Neural progenitor cell (in vitro differentiated cells): Measurements from ENCODE around the gene FTH1. TPM values are rescaled to one million over a fixed set of nuclear protein-coding genes. Genes with fewer than 3 reads are reported as not detected.

ENCODE experiments used
- DNase-seq: peaks from one replicate; pipeline ENCODE4 v3.0.0-alpha.2; 2016; ENCODE audit warnings: low spot score
- H2AFZ ChIP-seq: fragments of 200-600 bp; sonication (generic); replicated peaks from 2 replicates; pipeline ENCODE4 v1.6.1; 2016; ENCODE audit warnings: antibody characterized with exemption
- H3F3A ChIP-seq: fragments of 200-600 bp; sonication (generic); 2 replicates; pipeline ENCODE4 v1.6.1; 2016; ENCODE audit warnings: antibody characterized with exemption, low read depth
- H3K27ac ChIP-seq: fragments of 200-600 bp; sonication (generic); 2 replicates; pipeline ENCODE4 v1.5.1; 2016; ENCODE audit warnings: mild to moderate bottlenecking
- H3K27me3 ChIP-seq: fragments of 200-600 bp; sonication (generic); 2 replicates; pipeline ENCODE4 v1.6.1; 2016; ENCODE audit warnings: mild to moderate bottlenecking, moderate library complexity
- H3K36me3 ChIP-seq: fragments of 200-600 bp; sonication (generic); 2 replicates; pipeline ENCODE4 v1.5.1; 2016
- H3K4me1 ChIP-seq: fragments of 200-600 bp; sonication (generic); 2 replicates; pipeline ENCODE4 v1.6.1; 2016; ENCODE audit warnings: mixed run types
- H3K4me2 ChIP-seq: fragments of 200-600 bp; sonication (generic); 2 replicates; pipeline ENCODE4 v1.6.1; 2016
- H3K4me3 ChIP-seq: fragments of 200-600 bp; sonication (generic); 2 replicates; pipeline ENCODE4 v1.5.1; 2016
- H3K79me2 ChIP-seq: fragments of 200-600 bp; sonication (generic); 2 replicates; pipeline ENCODE4 v1.6.1; 2016; ENCODE audit warnings: low read depth
- H3K9ac ChIP-seq: fragments of 200-600 bp; sonication (generic); 2 replicates; pipeline ENCODE4 v1.6.1; 2016
- H3K9me3 ChIP-seq: fragments of 200-600 bp; sonication (generic); 2 replicates; pipeline ENCODE4 v1.5.1; 2016; ENCODE audit warnings: low read depth
- H4K20me1 ChIP-seq: fragments of 200-600 bp; sonication (generic); 2 replicates; pipeline ENCODE4 v1.6.1; 2016; ENCODE audit warnings: low read depth
- H3K27ac Mint-ChIP-seq: 3 replicates; pipeline ENCODE4 v1.8.0; 2021; ENCODE audit warnings: mixed read lengths
- H3K27me3 Mint-ChIP-seq: 2 replicates; pipeline ENCODE4 v1.8.0; 2022; ENCODE audit warnings: low read depth, mild to moderate bottlenecking, inconsistent platforms, moderate library complexity, mixed read lengths; ENCODE audit not compliant: insufficient read depth
- H3K36me3 Mint-ChIP-seq: 3 replicates; pipeline ENCODE4 v1.8.0; 2021; ENCODE audit warnings: mixed read lengths
- H3K4me1 Mint-ChIP-seq: 3 replicates; pipeline ENCODE4 v1.8.0; 2021; ENCODE audit warnings: mixed read lengths
- H3K4me3 Mint-ChIP-seq: 3 replicates; pipeline ENCODE4 v1.8.0; 2021; ENCODE audit warnings: mild to moderate bottlenecking, moderate library complexity, mixed read lengths
- H3K9me3 Mint-ChIP-seq: 3 replicates; pipeline ENCODE4 v1.8.0; 2020; ENCODE audit warnings: mixed read lengths
- CTCF ChIP-seq: fragments of 200-600 bp; sonication (generic); IDR thresholded peaks from 2 replicates; pipeline ENCODE4 v1.5.1; 2017; ENCODE audit warnings: antibody characterized with exemption, mild to moderate bottlenecking
- EZH2 ChIP-seq: fragments of 200-600 bp; sonication (generic); IDR thresholded peaks from 2 replicates; pipeline ENCODE4 v1.6.1; 2017; ENCODE audit warnings: antibody characterized with exemption, mild to moderate bottlenecking, moderate library complexity
- EZH2phosphoT487 ChIP-seq: fragments of 200-600 bp; sonication (generic); IDR thresholded peaks from 2 replicates; pipeline ENCODE4 v1.6.1; 2017; ENCODE audit warnings: antibody characterized with exemption
- total RNA-seq: library from RNA; depleted of rRNA; stranded (reverse); fragments of >200 nt; gene quantifications from 2 replicates; pipeline ENCODE4 v1.2.3, GENCODE V29; 2015; ENCODE audit warnings: low replicate concordance

Gene FTH1
- total RNA-seq, 1 donor from 2014 or later, result 846 TPM

GRCh38 chr11:61963282-61964057, 4.0 kb downstream of the FTH1 start:
- Histone ChIP-seq H4K20me1 (peaks cover 37% of the 10 kb centered on the region), H2AFZ (no peak overlapping the region), H3K36me3 (peaks cover 14% of the 10 kb centered on the region), H3K4me1 (peaks cover 12% of the 10 kb centered on the region), H3K79me2 (peaks cover 39% of the 10 kb centered on the region), H3K4me2 (no peak overlapping the region), H3K4me3 (no peak overlapping the region), H3K27ac (no peak overlapping the region), H3K9ac (no peak overlapping the region), H3K9me3 (no peaks in the 10 kb centered on the region), H3F3A (peaks cover 46% of the 10 kb centered on the region), H3K27me3 (no peaks in the 10 kb centered on the region)
- Mint-ChIP-seq H3K36me3 (peaks cover 28% of the 10 kb centered on the region), H3K9me3 (no peaks in the 10 kb centered on the region), H3K27me3 (peaks cover 15% of the 10 kb centered on the region), H3K27ac (no peak overlapping the region), H3K4me1 (peaks cover 21% of the 10 kb centered on the region), H3K4me3 (no peak overlapping the region)
- DNase-seq, result no peak
- TF ChIP-seq EZH2phosphoT487 (no peak), CTCF (no peak), EZH2 (no peak)

DNA sequence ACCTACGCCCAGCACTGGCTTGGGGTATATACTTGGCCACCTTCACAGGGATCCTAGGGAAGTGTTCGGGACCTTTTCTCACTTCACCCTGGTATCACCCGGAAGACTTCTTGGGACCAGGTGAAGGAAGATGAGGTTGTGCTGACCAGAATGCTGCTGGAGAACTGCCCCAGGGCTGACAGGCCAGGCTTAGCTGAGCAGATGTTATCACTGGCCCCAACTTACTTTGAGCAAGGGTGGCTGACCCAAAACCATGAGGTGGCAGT, 4.5 kb downstream of the FTH1 start:
- H3K27ac ChIP-seq, result no peak overlapping the region
- H3K27ac Mint-ChIP-seq, result no peak overlapping the region
- DNase-seq, result no peak
- peaks cover 14% of the 10 kb centered on the region for H3K36me3 ChIP-seq
- no peak overlapping the region for H3K9ac ChIP-seq
- peaks cover 10% of the 10 kb centered on the region for H3K4me1 ChIP-seq
- H3K9me3 ChIP-seq, result no peaks in the 10 kb centered on the region
- H3F3A ChIP-seq, result peaks cover 41% of the 10 kb centered on the region
- H4K20me1 ChIP-seq, result peaks cover 37% of the 10 kb centered on the region
- H3K4me2 ChIP-seq, result no peak overlapping the region
- H3K4me3 ChIP-seq, result no peak overlapping the region
- H3K9me3 Mint-ChIP-seq, result no peaks in the 10 kb centered on the region
- H3K4me3 Mint-ChIP-seq, result no peak overlapping the region
- peaks cover 15% of the 10 kb centered on the region for H3K27me3 Mint-ChIP-seq
- TF ChIP-seq CTCF (no peak), EZH2 (no peak), EZH2phosphoT487 (no peak)
- peaks cover 28% of the 10 kb centered on the region for H3K36me3 Mint-ChIP-seq
- H2AFZ ChIP-seq, result no peak overlapping the region
- H3K4me1 Mint-ChIP-seq, result peaks cover 17% of the 10 kb centered on the region
- no peaks in the 10 kb centered on the region for H3K27me3 ChIP-seq
- peaks cover 34% of the 10 kb centered on the region for H3K79me2 ChIP-seq

- H3K9ac ChIP-seq, result no peak overlapping the region
- H3K4me3 ChIP-seq, result no peak overlapping the region
- no peak overlapping the region for H3K4me2 ChIP-seq
- H3K9me3 ChIP-seq, result no peaks in the 10 kb centered on the region
- H3K27ac ChIP-seq, result no peak overlapping the region
- H3K36me3 Mint-ChIP-seq, result peaks cover 28% of the 10 kb centered on the region
- no peaks in the 10 kb centered on the region for H3K9me3 Mint-ChIP-seq
- peaks cover 14% of the 10 kb centered on the region for H3K36me3 ChIP-seq
- H3K27ac Mint-ChIP-seq, result no peak overlapping the region
- peaks cover 15% of the 10 kb centered on the region for H3K4me1 Mint-ChIP-seq
- no peak overlapping the region for H2AFZ ChIP-seq
- H3K27me3 Mint-ChIP-seq, result peaks cover 14% of the 10 kb centered on the region
- peaks cover 29% of the 10 kb centered on the region for H3K79me2 ChIP-seq
- H3K4me1 ChIP-seq, result peaks cover 10% of the 10 kb centered on the region
- no peak for DNase-seq
- H4K20me1 ChIP-seq, result peaks cover 37% of the 10 kb centered on the region
- H3K4me3 Mint-ChIP-seq, result no peak overlapping the region
- H3F3A ChIP-seq, result peaks cover 37% of the 10 kb centered on the region
- H3K27me3 ChIP-seq, result no peaks in the 10 kb centered on the region
- TF ChIP-seq CTCF (no peak), EZH2phosphoT487 (no peak), EZH2 (no peak)
Measured at GRCh38 chr11:61962213-61963015, 5.0 kb downstream of the FTH1 start.
